COR-L47 (cell line): ENCODE measurements around the gene CDKN2C.
"Not testable (repeated sequence)": the region's sequence is repeated elsewhere in the genome, so short reads cannot be mapped to it uniquely, and the experiment has no call there.

Source experiments
- DNase-seq: peaks from one replicate; lab custom pipeline; 2025; lab: John Stamatoyannopoulos, UW

Gene CDKN2C

DNA sequence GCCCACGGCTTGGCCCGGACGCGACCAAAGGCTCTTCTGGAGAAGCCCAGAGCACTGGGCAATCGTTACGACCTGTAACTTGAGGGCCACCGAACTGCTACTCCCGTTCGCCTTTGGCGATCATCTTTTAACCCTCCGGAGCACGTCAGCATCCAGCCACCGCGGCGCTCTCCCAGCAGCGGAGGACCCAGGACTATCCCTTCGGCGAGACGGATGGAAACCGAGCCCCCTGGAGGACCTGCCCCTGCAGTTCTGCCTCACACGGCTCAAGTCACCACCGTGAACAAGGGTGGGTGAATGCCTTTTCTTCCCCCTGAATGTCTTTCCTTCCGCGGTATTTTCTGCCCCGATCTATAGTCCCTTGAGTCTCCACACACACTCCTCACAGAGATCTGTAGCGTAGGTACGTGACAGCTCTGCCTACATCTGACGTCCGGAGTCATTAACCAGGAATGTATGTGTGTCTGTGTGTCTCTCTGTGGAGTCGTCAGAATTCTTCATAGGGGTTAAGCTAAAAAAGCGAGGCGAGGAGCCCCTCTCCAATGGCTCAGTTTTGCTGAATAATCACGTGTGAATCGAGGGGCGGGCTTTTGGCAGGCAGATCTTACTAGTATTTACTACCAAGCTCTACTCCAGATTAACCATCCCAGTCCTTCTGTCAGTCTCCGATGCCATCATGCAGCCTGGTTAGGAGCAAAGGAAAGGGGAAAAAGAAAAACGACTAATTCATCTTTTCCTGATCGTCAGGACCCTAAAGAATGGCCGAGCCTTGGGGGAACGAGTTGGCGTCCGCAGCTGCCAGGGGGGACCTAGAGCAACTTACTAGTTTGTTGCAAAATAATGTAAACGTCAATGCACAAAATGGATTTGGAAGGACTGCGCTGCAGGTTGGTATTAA is at the start of gene CDKN2C:
Gene CDKN2C, plus strand, starts transcription at position 635 of the 898 bp plus-strand sequence. Its CDS starts 124 bp downstream, at position 759.
- DNase-seq, result peak; percentile 90

DNA sequence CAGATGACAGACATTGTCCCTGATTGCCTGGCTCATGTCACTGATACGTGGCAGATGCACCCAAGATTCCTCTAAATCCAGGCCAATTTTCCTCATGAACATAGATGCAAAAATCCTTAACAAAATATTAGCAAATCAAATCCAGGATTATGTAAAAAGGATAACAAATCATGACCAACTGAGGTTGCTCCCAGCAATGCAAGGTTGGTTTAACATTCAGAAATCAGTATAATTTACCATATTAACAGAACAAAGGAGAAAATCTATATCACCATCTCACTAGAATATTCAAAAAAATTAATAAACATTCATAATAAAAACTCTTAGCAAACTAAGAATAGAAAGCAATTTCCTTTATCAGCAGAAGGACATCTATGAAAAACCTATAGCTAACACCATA is 49.6 kb upstream of the CDKN2C start:
- DNase-seq, result no peak

DNA sequence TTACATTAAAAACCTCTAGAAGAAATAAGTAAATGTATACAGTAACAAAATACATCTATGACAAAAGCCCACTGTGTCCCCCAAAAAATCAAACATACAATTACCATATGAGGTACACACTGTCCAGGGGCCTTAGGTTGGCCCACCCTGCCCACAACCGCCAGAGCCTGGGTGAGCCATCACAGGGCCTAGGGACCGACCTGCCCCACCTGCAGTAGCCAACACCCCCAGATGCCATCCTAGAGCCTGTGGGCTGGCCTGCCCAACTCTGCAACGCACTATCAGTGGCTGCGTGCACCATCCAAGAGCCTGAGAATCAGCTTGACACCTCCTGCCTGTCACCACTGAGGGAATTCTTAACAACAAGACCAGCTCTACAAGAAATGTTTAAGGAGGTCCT is 49.0 kb upstream of the CDKN2C start:
- no peak for DNase-seq

DNA sequence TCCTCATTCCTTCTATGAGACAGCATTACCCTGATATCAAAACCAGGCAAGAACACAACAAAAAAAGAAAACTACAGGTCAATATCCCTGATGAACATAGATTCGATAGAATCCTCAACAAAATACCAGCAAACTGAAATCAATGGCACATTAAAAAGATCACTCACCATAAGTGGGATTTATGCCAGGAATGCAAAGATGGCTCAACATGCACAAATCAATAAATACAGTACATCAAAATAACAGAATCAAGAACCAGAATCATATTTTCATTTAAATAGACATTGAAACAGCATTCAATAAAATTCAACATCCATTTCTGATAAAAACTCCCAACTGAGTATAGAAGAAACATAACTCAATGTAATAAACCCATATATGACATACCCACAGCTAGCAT is 46.5 kb upstream of the CDKN2C start:
- no peak for DNase-seq

DNA sequence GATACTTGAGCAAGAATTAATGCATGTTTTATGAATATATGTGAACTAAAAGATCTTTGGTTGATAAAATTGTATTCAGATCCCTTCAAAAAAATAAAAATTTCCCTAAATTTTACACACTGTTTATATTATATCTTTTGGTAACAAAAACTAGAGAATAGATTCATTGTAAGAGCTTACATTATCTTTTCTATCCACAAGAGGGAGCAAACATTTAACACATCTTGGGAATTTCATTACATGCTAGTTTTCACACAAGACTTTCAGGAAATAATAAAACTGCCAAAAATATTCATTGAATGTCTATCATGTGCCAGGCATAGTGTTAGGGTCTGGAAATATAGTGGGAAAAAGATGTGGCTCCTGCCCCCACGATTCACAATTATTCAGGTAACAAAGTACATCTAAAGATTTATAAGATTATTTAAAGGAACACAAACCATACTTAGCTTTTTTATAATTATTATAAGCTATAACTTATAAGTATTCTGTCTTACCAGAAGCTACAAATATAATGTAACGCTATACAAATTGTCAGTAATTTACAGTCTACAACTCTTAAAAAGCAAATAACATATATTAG is 40.6 kb upstream of the CDKN2C start:
- peak; percentile 12 for DNase-seq

DNA sequence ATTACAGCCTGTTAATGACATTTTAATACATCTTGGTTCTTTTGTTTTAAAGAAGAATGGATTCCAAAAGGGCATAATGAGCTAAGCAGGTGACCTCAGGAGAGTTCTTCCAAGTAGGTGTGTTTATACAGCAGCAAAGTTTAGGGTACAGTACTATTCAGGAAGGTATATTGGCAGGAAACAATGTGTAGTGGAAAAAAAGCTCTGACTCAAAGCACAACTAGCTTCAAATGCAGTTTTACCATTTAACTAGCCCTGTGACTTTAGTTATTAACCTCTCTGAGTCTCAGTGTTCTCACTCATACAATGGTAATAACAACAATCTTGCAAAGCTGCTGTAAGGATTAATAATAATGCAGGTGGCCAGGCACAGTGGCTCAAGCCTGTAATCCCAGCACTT is 39.9 kb upstream of the CDKN2C start:
- DNase-seq, result no peak

DNA sequence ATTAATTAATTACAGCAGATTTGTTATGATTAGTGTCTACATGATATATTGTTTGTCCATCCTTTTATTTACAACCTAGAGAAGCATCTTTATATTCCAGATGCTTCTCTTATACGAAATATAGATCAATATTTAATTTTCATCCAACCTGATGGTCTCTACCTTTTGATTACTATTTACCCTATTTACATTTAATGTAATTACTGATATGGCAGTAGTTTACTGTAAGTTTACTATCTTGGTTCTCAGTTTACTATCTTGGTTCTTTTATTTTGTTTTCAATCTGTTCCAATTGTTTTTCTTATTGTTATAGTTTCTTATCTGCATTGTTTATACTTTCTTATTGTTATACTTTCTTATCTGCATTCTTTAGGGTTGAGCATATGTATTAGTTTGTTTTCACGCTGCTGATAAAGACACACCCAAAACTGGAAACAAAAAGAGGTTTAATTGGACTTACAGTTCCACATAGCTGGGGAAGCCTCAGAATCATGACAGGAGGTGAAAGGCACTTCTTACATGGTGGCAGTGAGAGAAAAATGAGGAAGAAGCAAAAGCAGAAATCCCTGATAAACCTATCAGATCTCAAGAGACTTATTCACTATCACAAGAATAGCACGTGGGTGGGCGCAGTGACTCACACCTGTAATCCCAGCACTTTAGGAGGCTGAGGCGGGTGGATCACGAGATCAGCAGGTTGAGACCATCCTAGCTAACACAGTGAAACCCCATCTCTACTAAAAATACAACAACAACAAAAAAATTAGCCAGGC is 38.9 kb upstream of the CDKN2C start:
- DNase-seq, result no peak

DNA sequence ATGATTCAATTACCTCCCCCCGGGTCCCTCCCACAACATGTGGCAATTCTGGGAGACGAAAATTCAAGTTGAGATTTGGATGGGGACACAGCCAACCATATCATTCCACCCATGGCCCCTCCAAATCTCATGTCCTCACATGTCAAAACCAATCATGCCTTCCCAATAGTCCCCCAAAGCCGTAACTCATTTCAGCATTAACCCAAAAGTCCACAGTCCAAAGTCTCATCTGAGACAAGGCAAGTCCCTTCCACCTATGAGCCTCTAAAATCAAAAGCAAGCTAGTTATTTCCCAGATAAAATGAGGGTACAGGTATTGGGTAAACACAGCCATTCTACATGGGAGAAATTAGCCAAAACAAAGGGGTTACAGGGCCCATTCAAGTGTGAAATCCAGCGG is 38.0 kb upstream of the CDKN2C start:
- DNase-seq, result not testable (repeated sequence)

DNA sequence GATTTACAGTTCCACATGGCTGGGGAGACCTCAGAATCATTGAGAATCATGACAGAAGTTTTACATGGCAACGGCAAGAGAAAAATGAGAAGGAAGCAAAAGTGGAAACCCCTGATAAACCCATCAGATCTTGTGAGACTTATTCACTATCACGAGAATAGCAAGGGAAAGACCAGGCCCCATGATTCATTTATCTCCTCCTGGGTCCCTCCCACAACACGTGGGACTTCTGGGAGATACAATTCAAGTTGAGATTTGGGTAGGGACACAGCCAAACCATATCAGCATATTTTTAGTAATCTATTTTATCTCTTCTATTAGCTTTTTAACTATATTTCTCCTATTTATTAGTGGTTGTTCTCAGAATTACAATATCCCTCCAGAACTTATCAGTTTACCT is 36.3 kb upstream of the CDKN2C start:
- DNase-seq, result not testable (repeated sequence)

DNA sequence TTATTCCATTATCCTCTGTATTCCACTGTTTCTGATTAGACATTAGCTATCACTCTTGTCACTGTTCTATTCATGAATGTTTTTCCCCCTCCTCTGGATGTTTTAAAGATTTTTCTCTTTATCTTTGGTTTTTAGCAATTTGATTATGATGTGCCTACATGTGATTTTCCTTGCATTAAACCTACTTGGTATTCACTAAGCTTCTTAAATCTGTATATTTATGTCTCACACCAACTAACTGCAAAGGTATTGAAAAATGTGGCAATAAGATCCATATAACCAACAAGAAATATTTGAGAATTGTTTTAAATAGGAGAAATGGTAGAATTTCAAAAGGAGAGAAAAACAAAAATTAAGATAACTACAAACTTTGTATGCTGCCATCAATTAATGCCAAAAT is 35.2 kb upstream of the CDKN2C start:
- no peak for DNase-seq

DNA sequence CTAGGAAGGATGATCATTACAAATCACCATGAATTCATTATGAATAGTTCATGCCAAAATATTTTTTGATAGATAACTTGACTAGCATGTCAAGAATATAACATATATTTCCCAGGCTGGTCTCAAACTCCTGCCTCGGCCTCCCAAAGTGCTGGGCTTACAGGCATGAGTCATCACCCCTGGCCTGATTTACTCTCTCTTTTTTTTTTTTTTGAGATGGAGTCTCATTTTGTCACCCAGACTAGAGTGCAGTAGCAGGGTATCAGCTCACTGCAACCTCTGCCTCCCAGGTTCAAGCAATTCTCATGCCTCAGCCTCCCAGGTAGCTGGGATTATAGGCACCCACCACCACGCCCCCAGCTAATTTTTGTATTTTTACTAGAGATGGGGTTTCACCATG is 34.8 kb upstream of the CDKN2C start:
- DNase-seq, result not testable (repeated sequence)

DNA sequence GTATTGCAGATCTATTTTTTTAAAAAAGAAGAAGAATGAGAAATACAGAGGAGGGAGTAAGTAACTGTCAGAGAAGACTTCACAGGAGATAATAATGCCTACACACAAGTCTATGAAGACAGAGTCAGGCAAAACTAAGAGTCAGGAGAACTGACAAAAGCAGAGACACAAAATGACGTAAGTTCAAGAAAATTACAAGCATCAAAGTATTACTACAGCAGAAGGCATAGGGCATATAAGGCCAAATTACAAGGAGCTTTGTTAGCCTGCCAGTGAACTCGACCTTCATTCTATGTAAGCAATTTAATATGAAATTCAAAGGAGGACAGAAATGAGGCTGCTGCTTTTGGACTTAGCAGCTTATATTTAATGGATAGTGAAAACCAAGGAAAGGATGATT is 33.7 kb upstream of the CDKN2C start:
- DNase-seq, result no peak

DNA sequence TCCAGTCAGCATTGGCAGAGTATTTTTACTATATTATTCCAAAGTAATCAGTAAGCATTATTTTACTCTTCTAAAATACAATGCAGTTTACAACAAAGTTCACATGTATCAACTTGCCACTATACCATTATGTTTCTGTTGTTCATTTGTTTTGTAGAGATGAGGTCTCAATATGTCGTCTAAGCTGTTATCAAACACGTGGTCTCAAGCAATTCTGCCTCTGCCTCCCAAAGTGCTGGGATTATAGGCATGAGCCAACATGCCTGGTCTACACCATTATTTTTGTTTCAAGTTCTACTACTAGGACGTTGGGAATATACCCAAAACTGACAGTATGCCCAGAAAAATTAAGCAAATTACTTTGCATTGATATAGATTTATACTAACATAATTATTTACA is 29.8 kb upstream of the CDKN2C start:
- no peak for DNase-seq

DNA sequence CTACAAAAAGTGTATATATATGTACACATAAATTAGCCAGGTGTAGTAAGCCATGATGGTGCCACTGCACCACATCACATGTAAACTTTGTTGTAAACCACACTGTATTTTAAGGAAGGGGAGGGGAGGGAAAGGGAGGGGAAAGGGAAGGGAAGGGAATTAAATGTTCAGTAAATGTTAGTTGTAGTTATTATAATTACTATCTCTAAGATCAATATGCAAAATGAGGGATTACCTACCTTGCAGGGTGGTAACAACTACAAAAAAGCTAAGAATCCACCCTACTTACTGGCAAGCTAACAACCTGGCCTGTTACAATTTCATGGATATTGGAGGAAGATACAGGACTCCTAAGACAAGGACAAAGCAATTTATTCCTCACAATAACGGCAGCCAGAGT is 27.7 kb upstream of the CDKN2C start:
- no peak for DNase-seq

DNA sequence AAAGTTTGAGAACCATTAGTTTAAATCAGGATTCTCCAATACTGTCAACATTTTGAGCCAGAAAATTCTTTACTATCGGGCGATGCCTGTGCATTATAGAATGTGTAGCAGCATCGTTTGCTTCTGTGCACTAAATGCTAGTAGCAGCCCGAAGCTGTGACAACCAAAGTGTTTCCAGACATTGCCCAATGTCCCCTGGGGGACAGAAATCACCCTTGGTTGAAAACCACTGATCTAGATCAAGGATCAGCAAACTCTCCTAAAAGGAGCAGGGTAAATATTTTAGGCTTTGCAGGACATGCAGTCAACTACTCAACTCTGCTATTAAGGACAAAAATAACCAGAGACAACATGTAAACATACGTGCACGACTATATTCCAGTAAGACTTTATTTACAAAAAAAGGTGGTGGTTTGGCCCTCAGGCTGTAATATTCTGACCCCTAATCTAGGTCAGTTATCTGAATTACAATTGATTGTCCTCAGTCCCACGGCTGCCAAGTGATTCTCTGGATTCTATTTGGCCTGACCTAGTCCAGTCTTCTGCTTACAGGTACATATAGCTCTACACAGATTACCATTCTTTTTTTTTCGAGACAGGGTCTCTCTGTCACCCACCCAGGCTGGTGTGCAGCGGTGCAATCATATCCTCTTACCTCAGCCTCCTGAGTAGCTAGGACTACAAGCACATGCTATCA is 20.6 kb upstream of the CDKN2C start:
- DNase-seq, result no peak

DNA sequence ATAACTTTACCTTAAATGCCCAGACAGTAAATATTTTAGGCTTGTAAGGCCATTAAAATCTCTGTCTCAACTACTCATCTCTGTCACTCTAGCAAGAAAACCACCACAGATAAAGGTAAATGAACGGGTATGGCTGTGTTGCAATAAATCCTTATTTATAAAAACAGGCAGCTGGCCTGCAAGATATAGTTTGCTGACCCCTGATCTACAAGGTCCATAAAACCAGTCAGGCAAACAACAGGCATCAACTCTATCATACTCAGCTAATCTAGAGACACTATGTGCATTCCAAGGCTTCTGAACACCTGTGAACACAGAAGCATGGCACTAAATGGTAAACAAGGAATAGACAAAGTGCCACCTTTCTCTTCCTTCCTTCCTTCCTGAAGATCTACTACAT is 19.6 kb upstream of the CDKN2C start:
- DNase-seq, result no peak

DNA sequence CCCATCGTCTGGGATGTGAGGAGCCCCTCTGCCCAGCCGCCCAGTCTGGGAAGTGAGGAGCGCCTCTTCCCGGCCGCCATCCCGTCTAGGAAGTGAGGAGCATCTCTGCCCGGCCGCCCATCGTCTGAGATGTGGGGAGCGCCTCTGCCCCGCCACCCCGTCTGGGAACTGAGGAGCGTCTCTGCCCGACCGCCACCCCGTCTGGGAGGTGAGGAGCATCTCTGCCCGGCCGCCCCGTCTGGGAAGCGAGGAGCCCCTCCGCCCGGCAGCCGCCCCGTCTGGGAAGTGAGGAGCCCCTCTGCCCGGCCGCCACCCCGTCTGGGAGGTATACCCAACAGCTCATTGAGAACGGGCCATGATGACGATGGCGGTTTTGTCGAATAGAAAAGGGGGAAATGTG is 17.5 kb upstream of the CDKN2C start:
- DNase-seq, result not testable (repeated sequence)

DNA sequence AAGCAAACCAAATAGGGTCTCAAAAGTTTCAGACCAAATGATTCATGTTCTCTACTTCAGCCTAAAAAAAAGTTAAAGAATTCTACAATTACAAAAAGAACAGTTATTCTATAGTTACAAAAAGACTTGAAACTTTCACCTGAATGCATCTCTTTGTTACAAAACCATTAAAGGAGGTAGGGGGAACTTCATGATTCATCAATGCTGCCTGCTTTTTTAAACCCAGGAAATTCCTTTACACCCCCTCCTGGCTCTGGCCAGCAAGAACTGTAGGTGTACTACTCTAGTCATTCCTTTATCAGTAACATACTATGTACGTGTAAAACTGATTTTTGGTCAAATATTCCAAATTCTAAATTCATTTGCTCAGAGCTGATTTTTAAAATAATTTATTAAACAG is 14.9 kb upstream of the CDKN2C start:
- no peak for DNase-seq

DNA sequence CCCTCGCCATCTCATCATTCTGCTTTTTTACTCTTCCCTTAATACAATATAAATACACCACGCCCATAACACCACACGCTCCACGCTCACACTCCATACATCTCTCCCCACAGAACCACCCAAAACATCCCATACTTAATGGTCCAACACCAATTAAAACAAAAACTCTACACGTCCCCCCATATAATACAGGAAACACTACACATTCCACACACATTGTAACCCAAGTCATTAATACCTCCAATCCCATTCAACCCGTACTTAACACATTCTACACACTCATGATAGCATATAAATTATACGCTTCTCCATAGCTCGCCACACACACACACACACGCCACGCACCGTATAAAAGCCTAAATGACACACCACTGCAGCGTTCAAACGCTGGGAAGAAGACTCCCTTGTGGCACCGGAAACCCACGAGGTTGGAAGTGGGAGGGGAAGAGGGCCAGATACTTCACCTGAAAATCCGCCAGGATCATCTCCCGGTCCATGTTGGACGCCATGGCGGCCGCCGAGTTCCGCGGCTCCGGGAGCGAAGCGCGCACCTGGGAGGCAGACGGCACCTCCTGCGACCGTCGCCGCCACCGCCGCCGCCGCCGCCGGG is 10.6 kb upstream of the CDKN2C start:
- peak; percentile 43 for DNase-seq

DNA sequence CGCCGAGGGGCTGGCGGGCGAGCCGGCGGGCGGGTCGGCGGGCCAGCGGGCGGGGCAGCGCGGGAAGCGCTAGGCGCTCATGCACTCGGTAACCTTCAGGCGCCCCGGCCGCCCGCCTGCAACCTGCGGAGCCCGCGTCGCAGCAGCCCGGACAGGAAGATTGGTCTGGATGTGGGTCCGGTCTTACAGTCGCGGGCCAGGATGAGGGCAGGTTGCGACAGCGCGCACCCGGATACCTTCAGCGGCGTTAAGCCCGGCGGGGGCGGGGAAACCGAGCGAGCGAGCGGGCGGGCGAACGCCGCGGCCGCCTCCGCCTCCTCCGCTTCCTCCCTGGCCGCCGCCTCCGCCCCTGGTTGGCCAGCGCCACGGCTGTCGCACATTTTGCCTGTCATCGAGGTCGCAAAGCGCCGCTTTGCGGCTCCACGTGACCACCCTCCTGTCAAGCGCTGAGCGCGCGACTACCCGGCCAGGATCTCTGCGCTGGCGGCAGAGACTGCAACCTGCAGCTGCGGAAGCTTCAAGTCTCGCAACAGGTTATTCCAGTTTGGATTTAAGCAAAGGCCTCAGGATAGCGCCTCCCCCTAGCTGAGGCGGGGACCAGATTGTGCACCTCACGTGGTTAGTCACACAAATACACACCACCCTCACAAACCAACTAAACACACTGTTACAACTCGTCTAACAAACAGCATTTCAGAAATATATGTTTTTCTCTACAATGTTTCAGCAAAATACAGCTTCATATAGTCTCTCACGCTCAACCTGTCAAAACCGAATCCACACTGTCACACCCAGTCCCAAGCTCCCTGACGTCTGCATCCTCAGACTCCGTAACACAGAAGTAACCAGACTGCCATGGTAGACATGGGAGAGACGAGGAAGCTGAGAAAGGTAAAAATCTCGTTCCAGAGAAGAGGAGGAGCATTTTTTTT is 9.9 kb upstream of the CDKN2C start, which contains the start of gene FAF1:
Gene FAF1, minus strand, starts transcription at position 355 of the 932 bp plus-strand sequence. CDS start 456 bp downstream, outside the sequence.
- peak; percentile 98 for DNase-seq

DNA sequence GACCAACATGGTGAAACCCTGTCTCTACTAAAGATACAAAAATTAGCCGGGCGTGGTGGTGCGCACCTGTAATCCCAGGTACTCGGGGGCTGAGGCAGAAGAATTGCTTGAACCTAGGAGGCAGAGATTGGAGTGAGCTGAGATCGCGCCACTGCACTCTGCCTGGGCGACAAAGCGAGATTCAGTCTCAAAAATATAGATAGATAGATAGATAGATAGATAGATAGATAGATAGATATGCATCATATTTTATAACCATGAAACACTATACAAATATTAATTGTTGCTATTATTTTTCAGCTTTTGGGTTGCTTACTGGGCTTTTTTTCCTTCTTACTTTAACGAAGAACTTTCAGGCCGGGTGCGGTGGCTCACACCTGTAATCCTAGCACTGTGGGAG is 5.2 kb upstream of the CDKN2C start:
- no peak for DNase-seq
